ENCODE data around the gene ULK2.

Gene ULK2

DNA sequence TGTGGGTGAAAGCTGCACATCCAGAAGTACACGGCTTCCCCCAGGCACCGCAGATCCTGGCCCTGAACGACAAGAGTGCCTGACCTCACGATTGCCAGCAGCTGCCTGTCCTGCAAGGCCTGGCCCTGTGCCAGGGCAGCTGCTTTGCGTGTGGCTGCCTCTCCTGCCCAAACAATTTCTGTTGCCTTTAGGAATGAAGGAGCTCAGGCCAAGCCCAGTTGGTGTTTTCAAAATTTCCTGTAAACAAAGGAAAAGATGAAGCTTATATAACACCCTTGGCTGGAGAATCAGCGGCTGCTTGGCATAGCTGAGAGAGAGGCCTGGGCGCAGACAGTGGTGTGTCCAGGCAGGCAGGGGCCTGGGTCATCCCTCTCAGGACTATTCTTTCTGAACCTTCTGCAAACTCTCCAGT, 139.6 kb downstream of the ULK2 start:
- Mint-ChIP-seq H3K27me3 (no peaks in the 10 kb centered on the region), H3K9me3 (no peaks in the 10 kb centered on the region), H3K4me3 (no peak overlapping the region), H3K27ac (no peak overlapping the region), H3K36me3 (no peaks in the 10 kb centered on the region), H3K4me1 (peaks cover 9% of the 10 kb centered on the region)
- DNase-seq (ENCODE audit: low spot score in 2 of 2) = no peak
- ATAC-seq (ENCODE audit: low read depth) = no peak

- DNase-seq (ENCODE audit: low spot score in 2 of 2) (no peak), ATAC-seq (ENCODE audit: low read depth) (no peak)
- Mint-ChIP-seq H3K4me1 (peaks cover 9% of the 10 kb centered on the region), H3K9me3 (no peaks in the 10 kb centered on the region), H3K4me3 (no peak overlapping the region), H3K36me3 (no peaks in the 10 kb centered on the region), H3K27me3 (no peaks in the 10 kb centered on the region), H3K27ac (no peak overlapping the region)
Measured at GRCh38 chr17:19727501-19728078, 140.1 kb downstream of the ULK2 start.

DNA sequence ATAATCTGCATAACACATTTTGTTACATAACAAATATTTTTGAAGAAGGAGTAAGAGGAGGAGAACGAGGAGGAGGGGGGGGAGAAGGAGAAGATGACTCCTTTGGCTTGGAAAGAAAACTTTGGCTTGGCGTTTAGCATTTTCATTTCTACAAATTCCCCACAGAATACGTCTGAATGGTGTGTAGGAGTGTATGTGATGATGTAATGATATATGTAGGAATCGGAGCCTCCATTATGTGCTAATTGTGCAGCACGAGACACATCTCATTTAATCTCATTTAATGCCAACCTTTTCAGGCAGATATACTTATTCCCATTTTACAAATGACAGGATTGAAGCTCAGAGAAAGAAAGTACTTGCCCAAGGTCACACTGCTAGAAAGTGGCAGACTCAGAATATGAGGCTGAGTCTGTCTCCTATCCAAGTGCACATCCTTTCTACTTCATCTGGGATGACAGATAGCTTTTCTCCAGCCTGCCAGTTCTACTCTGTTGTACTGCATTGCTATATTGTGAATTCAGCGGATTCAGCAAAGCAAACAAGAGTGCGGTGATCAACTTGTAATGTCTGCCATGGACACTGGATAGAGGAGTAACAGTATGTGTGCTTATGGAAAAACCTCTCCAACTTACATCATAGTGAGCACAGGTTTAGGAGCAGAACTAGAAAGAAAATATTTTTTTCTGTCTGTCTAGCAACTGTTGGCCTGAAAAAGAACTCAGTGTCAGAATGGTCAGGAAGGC, 140.9 kb downstream of the ULK2 start:
- Mint-ChIP-seq H3K36me3 (no peaks in the 10 kb centered on the region), H3K27ac (no peak overlapping the region), H3K4me1 (peaks cover 9% of the 10 kb centered on the region), H3K27me3 (no peaks in the 10 kb centered on the region), H3K9me3 (no peaks in the 10 kb centered on the region), H3K4me3 (no peak overlapping the region)
- DNase-seq (ENCODE audit: low spot score in 2 of 2) (no peak), ATAC-seq (ENCODE audit: low read depth) (no peak)

- Mint-ChIP-seq H3K9me3 (no peaks in the 10 kb centered on the region), H3K27me3 (no peaks in the 10 kb centered on the region), H3K36me3 (no peaks in the 10 kb centered on the region), H3K4me3 (peak overlapping the region; percentile 82), H3K27ac (peak overlapping the region; percentile 33), H3K4me1 (peaks cover 9% of the 10 kb centered on the region)
- DNase-seq (ENCODE audit: low spot score in 2 of 2) = no peak
- no peak for ATAC-seq (ENCODE audit: low read depth)
Measured at GRCh38 chr17:19725486-19725885, 142.2 kb downstream of the ULK2 start.

GRCh38 chr17:19724501-19725420, 143.0 kb downstream of the ULK2 start:
- Mint-ChIP-seq H3K36me3 (no peaks in the 10 kb centered on the region), H3K4me1 (peaks cover 9% of the 10 kb centered on the region), H3K27me3 (peaks cover 3% of the 10 kb centered on the region), H3K27ac (peak overlapping the region; percentile 33), H3K9me3 (no peaks in the 10 kb centered on the region), H3K4me3 (peak overlapping the region; percentile 82)
- ATAC-seq (ENCODE audit: low read depth) (peak; percentile 90), DNase-seq (ENCODE audit: low spot score in 2 of 2) (peak; percentile 17 to 35)

DNA sequence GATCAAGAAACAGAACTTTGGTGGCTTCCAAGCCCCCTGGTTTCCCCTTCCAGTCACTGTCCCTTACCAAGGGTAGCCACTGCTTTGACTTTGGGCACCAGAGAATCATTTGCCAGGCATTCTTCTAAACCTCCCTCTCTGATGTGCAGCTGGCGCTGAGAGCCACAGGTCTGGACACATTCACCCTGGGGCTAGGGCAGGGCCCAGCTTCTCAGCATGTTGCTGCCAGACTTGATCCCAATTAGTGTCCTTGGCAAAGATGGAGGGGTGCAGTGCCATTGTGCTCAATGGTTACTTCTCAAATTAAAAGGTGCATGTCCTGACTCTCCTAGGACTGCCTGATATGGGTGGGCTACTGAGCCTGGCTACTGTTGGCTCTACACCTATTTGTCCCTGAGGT, 143.8 kb downstream of the ULK2 start:
- DNase-seq (ENCODE audit: low spot score in 2 of 2) (no peak), ATAC-seq (ENCODE audit: low read depth) (no peak)
- no peaks in the 10 kb centered on the region for H3K9me3 Mint-ChIP-seq
- H3K27ac Mint-ChIP-seq = no peak overlapping the region
- peaks cover 9% of the 10 kb centered on the region for H3K4me1 Mint-ChIP-seq
- H3K27me3 Mint-ChIP-seq = peaks cover 3% of the 10 kb centered on the region
- no peaks in the 10 kb centered on the region for H3K36me3 Mint-ChIP-seq
- peak overlapping the region; percentile 64 for H3K4me3 Mint-ChIP-seq
